ENCODE measurements around the gene HTRA3. TPM values are rescaled to one million over a fixed set of nuclear protein-coding genes. Genes with fewer than 3 reads are reported as not detected.

Gene HTRA3
- total RNA-seq, 4 donors from 2014 or later = 22.8 to 65.3 (median 29.5) TPM

DNA sequence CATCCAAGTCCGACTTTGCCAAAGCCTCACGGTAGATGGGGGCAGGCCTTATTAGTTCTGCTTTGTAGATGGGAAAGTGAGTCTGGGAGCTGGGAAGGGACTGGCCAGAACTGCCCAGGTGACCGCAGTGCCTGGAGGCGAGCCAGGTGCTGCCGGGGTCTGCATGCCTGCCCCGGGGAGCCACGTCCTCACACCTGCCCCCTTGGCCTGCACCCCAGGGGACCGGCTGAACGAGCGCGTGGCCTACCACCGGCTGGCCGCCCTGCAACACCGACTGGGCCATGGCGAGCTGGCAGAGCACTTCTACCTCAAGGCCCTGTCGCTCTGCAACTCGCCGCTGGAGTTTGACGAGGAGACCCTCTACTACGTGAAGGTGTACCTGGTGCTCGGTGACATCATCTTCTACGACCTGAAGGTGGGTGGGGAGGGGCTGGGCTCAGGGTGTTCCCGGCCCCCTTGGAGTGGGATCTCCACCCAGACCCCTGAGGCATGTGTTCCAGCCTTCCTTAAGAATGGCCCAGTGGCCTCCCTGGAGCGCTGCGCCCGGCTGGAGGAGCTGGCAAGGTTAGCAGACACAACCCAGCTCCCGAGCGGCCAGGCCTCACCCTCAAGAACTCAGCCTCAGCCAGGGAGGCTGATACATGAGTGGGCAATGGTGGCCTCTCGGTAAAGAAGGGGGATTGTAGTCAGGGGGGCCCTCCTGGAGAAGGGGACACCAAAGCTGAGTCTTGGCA is 32.1 kb upstream of the HTRA3 start:
- Histone ChIP-seq H3K27ac (no peak overlapping the region), H3K4me1 (peaks cover 0 to 2% of the 10 kb centered on the region in 2 donors), H3K27me3 (no peaks in the 10 kb centered on the region), H3K4me3 (no peak overlapping the region), H3K9me3 (no peaks in the 10 kb centered on the region), H3K36me3 (no peaks in the 10 kb centered on the region)
- DNase-seq = no peak
- intact Hi-C loops (cut with DNase I; ENCODE audit: low total_unique reads) = no loop called here
- no peak for TF ChIP-seq POLR2A (IDR thresholded peaks at IDR 0.05)
- TF ChIP-seq CTCF (IDR thresholded peaks at IDR 0.05) = no peak

GRCh38 chr4:8238036-8238511 is 31.5 kb upstream of the HTRA3 start:
- no peak for TF ChIP-seq CTCF (IDR thresholded peaks at IDR 0.05)
- no peak for TF ChIP-seq POLR2A (IDR thresholded peaks at IDR 0.05)
- DNase-seq = no peak
- no peaks in the 10 kb centered on the region for H3K27me3 ChIP-seq
- H3K4me1 ChIP-seq = peaks cover 0 to 3% of the 10 kb centered on the region in 2 donors
- no peaks in the 10 kb centered on the region for H3K9me3 ChIP-seq
- intact Hi-C loops (cut with DNase I; ENCODE audit: low total_unique reads) = no loop called here
- no peaks in the 10 kb centered on the region for H3K36me3 ChIP-seq
- no peak overlapping the region for H3K27ac ChIP-seq
- H3K4me3 ChIP-seq = no peak overlapping the region

DNA sequence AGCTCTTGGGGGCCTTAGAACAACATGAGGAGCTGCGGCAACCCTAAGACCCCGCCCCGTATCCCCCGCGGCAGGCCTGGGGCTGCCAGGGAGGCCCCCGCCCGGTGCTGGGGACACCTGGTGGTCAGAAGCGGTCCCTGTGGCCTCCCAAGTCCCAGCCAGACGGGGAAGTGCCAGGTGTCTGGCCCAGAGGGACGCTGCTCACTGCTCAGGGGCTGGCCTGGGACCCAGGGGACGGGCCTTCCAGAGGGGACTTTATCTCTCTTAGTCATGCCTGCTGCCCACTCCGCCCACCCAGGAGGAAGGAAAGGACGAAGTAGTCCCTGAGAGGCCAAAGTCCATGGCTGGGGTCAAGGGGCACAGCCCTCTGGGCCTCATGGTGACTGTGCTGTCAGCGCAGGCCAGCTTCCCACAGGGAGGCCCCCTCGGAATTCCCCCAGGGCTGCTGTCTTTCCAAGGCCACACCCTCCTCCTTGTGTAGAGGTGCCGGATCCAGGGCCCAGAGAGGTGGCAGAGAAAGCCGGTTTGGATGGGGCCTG is 31.0 kb upstream of the HTRA3 start:
- no peaks in the 10 kb centered on the region for H3K36me3 ChIP-seq
- intact Hi-C loops (cut with DNase I; ENCODE audit: low total_unique reads) = no loop called here

GRCh38 chr4:8239226-8239625 is 30.3 kb upstream of the HTRA3 start:
- no peak for DNase-seq
- Histone ChIP-seq H3K27ac (no peak overlapping the region), H3K4me3 (no peak overlapping the region), H3K36me3 (no peaks in the 10 kb centered on the region), H3K4me1 (peaks cover 0 to 3% of the 10 kb centered on the region in 2 donors), H3K9me3 (no peaks in the 10 kb centered on the region), H3K27me3 (no peaks in the 10 kb centered on the region)
- TF ChIP-seq POLR2A (IDR thresholded peaks at IDR 0.05) (no peak), CTCF (IDR thresholded peaks at IDR 0.05) (no peak)
- intact Hi-C loops (cut with DNase I; ENCODE audit: low total_unique reads) = no loop called here

More for the DNA sequence above, 31.0 kb upstream of the HTRA3 start:
- Histone ChIP-seq H3K4me3 (no peak overlapping the region), H3K4me1 (peaks cover 0 to 3% of the 10 kb centered on the region in 2 donors), H3K27ac (no peak overlapping the region), H3K9me3 (no peaks in the 10 kb centered on the region), H3K27me3 (no peaks in the 10 kb centered on the region)
- TF ChIP-seq CTCF (IDR thresholded peaks at IDR 0.05) (no peak), POLR2A (IDR thresholded peaks at IDR 0.05) (no peak)
- DNase-seq = no peak

GRCh38 chr4:8239661-8240060 is 29.9 kb upstream of the HTRA3 start:
- TF ChIP-seq CTCF (IDR thresholded peaks at IDR 0.05) (no peak), POLR2A (IDR thresholded peaks at IDR 0.05) (no peak)
- Histone ChIP-seq H3K9me3 (no peaks in the 10 kb centered on the region), H3K4me3 (no peak overlapping the region), H3K4me1 (peaks cover 0 to 3% of the 10 kb centered on the region in 2 donors), H3K27ac (no peak overlapping the region), H3K36me3 (no peaks in the 10 kb centered on the region), H3K27me3 (no peaks in the 10 kb centered on the region)
- no peak for DNase-seq
- intact Hi-C loops (cut with DNase I; ENCODE audit: low total_unique reads) = no loop called here

All from uterus (tissue), 4 donors.